SK-N-SH (cell line): ENCODE measurements around the gene NISCH. TPM values are rescaled to one million over a fixed set of nuclear protein-coding genes. Genes with fewer than 3 reads are reported as not detected.

ENCODE experiments used
- CTCF ChIA-PET: fragments of 300-600, 350-600 bp; formaldehyde crosslinking; extraction: SDS; loops from one replicate; lab custom pipeline; 2021; lab: Yijun Ruan, JAX
- POLR2A ChIA-PET: fragments of 350-600 bp; sonication (Branson Sonifier 250); formaldehyde crosslinking; extraction: SDS; loops from one replicate; lab custom pipeline; 2020; ENCODE audit warnings: antibody characterized with exemption, inconsistent platforms; lab: Yijun Ruan, JAX
- DNase-seq: peaks from one replicate; pipeline ENCODE4 v3.0.0; 2012
- H2AFZ ChIP-seq: fragments of 200-600 bp; sonication (generic); 2 replicates; pipeline ENCODE4 v1.8.1; 2016; ENCODE audit warnings: antibody characterized with exemption, mild to moderate bottlenecking, low read depth
- H3F3A ChIP-seq: fragments of 200-600 bp; sonication (generic); replicated peaks from 2 replicates; pipeline ENCODE3; 2016; ENCODE audit warnings: antibody characterized with exemption, mild to moderate bottlenecking; ENCODE audit not compliant: insufficient read depth
- H3K27ac ChIP-seq, 2 experiments: fragments of 200-500 bp in 1 of 2; fragments of 200-600 bp in 1 of 2; sonication (Bioruptor generic) in 1 of 2; sonication (generic), shearing (Covaris generic) in 1 of 2; 2 replicates each; pipeline versions ENCODE4 v1.5.1 to v1.6.1; 2014 to 2016; ENCODE audit warnings: low read depth in 2 of 2, inconsistent platforms in 1 of 2, low read length in 1 of 2, mild to moderate bottlenecking in 1 of 2, mixed read lengths in 1 of 2
- H3K27me3 ChIP-seq: fragments of 200-600 bp; sonication (generic), shearing (Covaris generic); 2 replicates; pipeline ENCODE4 v1.6.1; 2016; ENCODE audit warnings: mixed run types; ENCODE audit not compliant: insufficient read depth
- H3K36me3 ChIP-seq, 2 experiments: fragments of 200-500 bp in 1 of 2; fragments of 200-600 bp in 1 of 2; sonication (Bioruptor generic) in 1 of 2; sonication (generic) in 1 of 2; replicated peaks in 1 of 2; 2 replicates each; pipeline versions ENCODE3 to v1.5.1; 2014 to 2016; ENCODE audit warnings: low read length in 1 of 2, mild to moderate bottlenecking in 1 of 2; ENCODE audit not compliant: insufficient read depth in 2 of 2, control insufficient read depth in 1 of 2
- H3K4me1 ChIP-seq, 2 experiments: fragments of 200-500 bp in 1 of 2; fragments of 200-600 bp in 1 of 2; sonication (Bioruptor generic) in 1 of 2; sonication (generic), shearing (Covaris generic) in 1 of 2; 2 replicates each; pipeline versions ENCODE4 v1.5.1 to v1.6.1; 2014 to 2016; ENCODE audit warnings: low read depth in 1 of 2, low read length in 1 of 2, mixed run types in 1 of 2; ENCODE audit not compliant: insufficient read depth in 2 of 2, control insufficient read depth in 1 of 2
- H3K4me2 ChIP-seq: fragments of 200-600 bp; sonication (generic), shearing (Covaris generic); 2 replicates; pipeline ENCODE4 v1.6.1; 2017; ENCODE audit warnings: mixed run types
- H3K4me3 ChIP-seq, 2 experiments: fragments of 200-500 bp in 1 of 2; fragments of 200-600 bp in 1 of 2; sonication (Bioruptor generic) in 1 of 2; sonication (generic), shearing (Covaris generic) in 1 of 2; 2 replicates each; pipeline versions ENCODE4 v1.5.1 to v1.8.1; 2014 to 2016; ENCODE audit warnings: low read depth in 2 of 2, inconsistent platforms in 1 of 2, low read length in 1 of 2, mild to moderate bottlenecking in 1 of 2, mixed read lengths in 1 of 2, moderate library complexity in 1 of 2
- H3K79me2 ChIP-seq: fragments of 200-600 bp; sonication (generic); 2 replicates; pipeline ENCODE4 v1.8.1; 2017; ENCODE audit warnings: mild to moderate bottlenecking; ENCODE audit not compliant: insufficient read depth
- H3K9ac ChIP-seq: fragments of 200-600 bp; sonication (generic); 2 replicates; pipeline ENCODE4 v1.6.1; 2017; ENCODE audit warnings: mixed run types
- H3K9me2 ChIP-seq: fragments of 200-600 bp; sonication (generic); 2 replicates; pipeline ENCODE4 v1.6.1; 2017; ENCODE audit warnings: mixed run types
- H3K9me3 ChIP-seq: fragments of 200-600 bp; sonication (generic); 2 replicates; pipeline ENCODE4 v1.6.1; 2017; ENCODE audit warnings: mixed run types, mild to moderate bottlenecking, moderate library complexity
- H4K20me1 ChIP-seq: fragments of 200-600 bp; sonication (generic); 2 replicates; pipeline ENCODE4 v1.6.1; 2017; ENCODE audit warnings: mild to moderate bottlenecking, mixed run types; ENCODE audit not compliant: insufficient read depth
- CHD2 ChIP-seq: fragments of 150-350 bp; IDR thresholded peaks from 2 replicates; pipeline ENCODE4 v1.6.1; 2018; ENCODE audit warnings: low read length; ENCODE audit not compliant: partially characterized antibody
- ELF1 ChIP-seq: IDR thresholded peaks from 2 replicates; pipeline ENCODE4 v1.4.0; 2012
- EP300 ChIP-seq, 2 experiments: IDR thresholded peaks; 2 replicates each; pipeline versions ENCODE4 v1.4.0 to v1.6.1; 2012; ENCODE audit warnings: borderline replicate concordance in 1 of 2, low read depth in 1 of 2, low read length in 1 of 2
- EZH2phosphoT487 ChIP-seq: fragments of 200-600 bp; sonication (generic); IDR thresholded peaks from 2 replicates; pipeline ENCODE4 v1.6.1; 2017; ENCODE audit warnings: low read depth, mixed run types, mild to moderate bottlenecking, antibody characterized with exemption, moderate library complexity, borderline replicate concordance
- FOSL2 ChIP-seq: IDR thresholded peaks from 2 replicates; pipeline ENCODE4 v1.4.0; 2012; ENCODE audit warnings: low read depth, mild to moderate bottlenecking, moderate library complexity, borderline replicate concordance
- GATA2 ChIP-seq: sonication (generic); formaldehyde crosslinking; IDR thresholded peaks from 2 replicates; pipeline ENCODE4 v1.5.0; 2020; ENCODE audit warnings: mild to moderate bottlenecking, missing genetic modification reagents
- JUND ChIP-seq: IDR thresholded peaks from 2 replicates; pipeline ENCODE4 v1.4.0; 2012
- MEF2A ChIP-seq: IDR thresholded peaks from 2 replicates; pipeline ENCODE4 v1.4.0; 2012; ENCODE audit warnings: low read depth, borderline replicate concordance
- NRF1 ChIP-seq: IDR thresholded peaks from 2 replicates; pipeline ENCODE4 v1.6.1; 2012; ENCODE audit warnings: low read depth, mild to moderate bottlenecking, low read length
- PBX3 ChIP-seq: IDR thresholded peaks from 2 replicates; pipeline ENCODE4; 2012
- RAD21 ChIP-seq: IDR thresholded peaks from 2 replicates; pipeline ENCODE4 v1.6.1; 2012; ENCODE audit warnings: mild to moderate bottlenecking, low read length
- RCOR1 ChIP-seq: fragments of 150-350 bp; IDR thresholded peaks from 2 replicates; pipeline ENCODE4 v1.6.1; 2017; ENCODE audit warnings: antibody characterized with exemption, low read length
- RFX5 ChIP-seq: IDR thresholded peaks from 2 replicates; pipeline ENCODE4 v1.6.1; 2012; ENCODE audit warnings: mild to moderate bottlenecking, improper control_type of control experiment, low read length
- SMC3 ChIP-seq: IDR thresholded peaks from 2 replicates; pipeline ENCODE4 v1.6.1; 2012; ENCODE audit warnings: low read depth, low read length, improper control_type of control experiment
- TCF12 ChIP-seq: IDR thresholded peaks from 2 replicates; pipeline ENCODE4 v1.4.0; 2012
- TEAD4 ChIP-seq: IDR thresholded peaks from 2 replicates; pipeline ENCODE4 v1.4.0; 2012; ENCODE audit warnings: mild to moderate bottlenecking, borderline replicate concordance; ENCODE audit not compliant: insufficient read depth
- USF2 ChIP-seq: fragments of 150-350 bp; IDR thresholded peaks from 2 replicates; pipeline ENCODE4 v1.6.1; 2017; ENCODE audit warnings: antibody characterized with exemption, low read length, low read depth, borderline replicate concordance
- YY1 ChIP-seq: IDR thresholded peaks from 2 replicates; pipeline ENCODE4 v1.4.0; 2012; ENCODE audit warnings: low read depth, mild to moderate bottlenecking
- ZBTB33 ChIP-seq: IDR thresholded peaks from 2 replicates; pipeline ENCODE4 v1.4.0; 2012; ENCODE audit warnings: low read depth, borderline replicate concordance
- WGBS: methylation state at CpG from one replicate; pipeline ENCODE4 v1.1.6; 2017; ENCODE audit warnings: low lambda C conversion rate; 5-methylcytosine and 5-hydroxymethylcytosine counted together
- polyA plus RNA-seq, 3 experiments: library from polyadenylated mRNA; depleted of rRNA; stranded (reverse); fragments of >200 nt; gene quantifications; 2 replicates each; pipeline ENCODE4 v1.2.3, GENCODE V29; 2012
- TF ChIP-seq, protein P1 (sequence below): fragments of 200-600 bp; sonication (generic); IDR thresholded peaks from 2 replicates; pipeline ENCODE4 v1.6.1; 2017; ENCODE audit warnings: antibody characterized with exemption, mild to moderate bottlenecking, moderate library complexity

Gene NISCH
- polyA plus RNA-seq, 1 of the 3 experiments (the other 2 are of a cell fraction), result 77.5 TPM

GRCh38 chr3:52487788-52488691 is 32.6 kb downstream of the NISCH start:
- H3K4me1 ChIP-seq, result peaks cover 3 to 20% of the 10 kb centered on the region in 2 experiments; a peak in 2 of 4 replicates
- ChIA-PET CTCF (interaction anchor here (4.6 kb wide), 1 partner anchor 16 kb away, joined by 24 read pairs; no protein-coding TSS in a partner anchor), POLR2A (interaction anchor here (2.3 kb wide), 1 partner anchor 8 kb away, joined by 8 read pairs; no protein-coding TSS in a partner anchor)
- peaks cover 14 to 61% of the 10 kb centered on the region in 2 experiments for H3K36me3 ChIP-seq
- no peak overlapping the region for H3K4me3 ChIP-seq
- no peaks in the 10 kb centered on the region for H4K20me1 ChIP-seq
- TF ChIP-seq ELF1, result no peak
- TF ChIP-seq JUND, result no peak
- TF ChIP-seq NRF1, result no peak
- TF ChIP-seq MEF2A, result no peak
- TF ChIP-seq, protein P1, sequence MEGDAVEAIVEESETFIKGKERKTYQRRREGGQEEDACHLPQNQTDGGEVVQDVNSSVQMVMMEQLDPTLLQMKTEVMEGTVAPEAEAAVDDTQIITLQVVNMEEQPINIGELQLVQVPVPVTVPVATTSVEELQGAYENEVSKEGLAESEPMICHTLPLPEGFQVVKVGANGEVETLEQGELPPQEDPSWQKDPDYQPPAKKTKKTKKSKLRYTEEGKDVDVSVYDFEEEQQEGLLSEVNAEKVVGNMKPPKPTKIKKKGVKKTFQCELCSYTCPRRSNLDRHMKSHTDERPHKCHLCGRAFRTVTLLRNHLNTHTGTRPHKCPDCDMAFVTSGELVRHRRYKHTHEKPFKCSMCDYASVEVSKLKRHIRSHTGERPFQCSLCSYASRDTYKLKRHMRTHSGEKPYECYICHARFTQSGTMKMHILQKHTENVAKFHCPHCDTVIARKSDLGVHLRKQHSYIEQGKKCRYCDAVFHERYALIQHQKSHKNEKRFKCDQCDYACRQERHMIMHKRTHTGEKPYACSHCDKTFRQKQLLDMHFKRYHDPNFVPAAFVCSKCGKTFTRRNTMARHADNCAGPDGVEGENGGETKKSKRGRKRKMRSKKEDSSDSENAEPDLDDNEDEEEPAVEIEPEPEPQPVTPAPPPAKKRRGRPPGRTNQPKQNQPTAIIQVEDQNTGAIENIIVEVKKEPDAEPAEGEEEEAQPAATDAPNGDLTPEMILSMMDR, result no peak
- TF ChIP-seq RAD21, result no peak
- no peak for TF ChIP-seq YY1
- TF ChIP-seq GATA2 (CRISPR knock-in tag), result no peak
- no peak for TF ChIP-seq PBX3
- TF ChIP-seq CHD2, result no peak
- TF ChIP-seq ZBTB33, result no peak
- TF ChIP-seq TEAD4, result no peak
- no peak for TF ChIP-seq RCOR1
- no peak for TF ChIP-seq FOSL2
- TF ChIP-seq EP300 (IDR thresholded peaks at IDR 0.05; ENCODE audit: borderline replicate concordance in 1 of 2, low read depth in 1 of 2, low read length in 1 of 2), result no peak
- TF ChIP-seq SMC3, result no peak
- TF ChIP-seq EZH2phosphoT487, result no peak
- no peak for TF ChIP-seq RFX5
- no peak for TF ChIP-seq USF2
- no peak for TF ChIP-seq TCF12
- no peaks in the 10 kb centered on the region for H3K9me2 ChIP-seq
- H3K27ac ChIP-seq, result no peak overlapping the region
- no peaks in the 10 kb centered on the region for H3K27me3 ChIP-seq
- DNase-seq, result no peak
- no peaks in the 10 kb centered on the region for H3K79me2 ChIP-seq
- no peaks in the 10 kb centered on the region for H3K9me3 ChIP-seq
- H3K9ac ChIP-seq, result no peak overlapping the region
- WGBS, result 94% methylated on average over 48 of the region's 59 CpGs
- H2AFZ ChIP-seq, result no peak overlapping the region
- H3K4me2 ChIP-seq, result no peak overlapping the region
- no peaks in the 10 kb centered on the region for H3F3A ChIP-seq
